SK-N-SH treated with all-trans-retinoic acid at 6 μM for 48 hours (cell line): ENCODE data around the gene SHC1.

ENCODE experiments used
- ATAC-seq: fragments of 200-7000 bp; cut with Tn5 transposase; 3 replicates; pipeline ENCODE4 v1.9.1; 2020; ENCODE audit warnings: mild to moderate bottlenecking, moderate library complexity
- BACH2 ChIP-seq: fragments of 250-450 bp; sonication (Bioruptor Pico); IDR thresholded peaks from 2 replicates; pipeline ENCODE4 v1.9.0; 2021; ENCODE audit warnings: mild to moderate bottlenecking, borderline replicate concordance
- CSDC2 ChIP-seq: fragments of 250-450 bp; sonication (Bioruptor Pico); IDR thresholded peaks from 2 replicates; pipeline ENCODE4 v1.5.0; 2020; ENCODE audit warnings: mild to moderate bottlenecking, moderate library complexity
- ESRRG ChIP-seq: fragments of 250-450 bp; sonication (Bioruptor Pico); IDR thresholded peaks from 2 replicates; pipeline ENCODE4 v1.6.1; 2021; ENCODE audit warnings: mild to moderate bottlenecking
- ISL1 ChIP-seq: fragments of 250-450 bp; sonication (Bioruptor Pico); IDR thresholded peaks from 2 replicates; pipeline ENCODE4 v2.1.2; 2022; ENCODE audit warnings: mild to moderate bottlenecking, moderate library complexity
- POU6F1 ChIP-seq: fragments of 250-450 bp; sonication (Bioruptor Pico); IDR thresholded peaks from 2 replicates; pipeline ENCODE4 v1.8.0; 2021; ENCODE audit warnings: low read depth, mild to moderate bottlenecking, moderate library complexity, borderline replicate concordance
- PPARA ChIP-seq: fragments of 250-450 bp; sonication (Bioruptor Pico); IDR thresholded peaks from 2 replicates; pipeline ENCODE4 v1.5.0; 2020; ENCODE audit warnings: mild to moderate bottlenecking, borderline replicate concordance
- RARB ChIP-seq: fragments of 250-450 bp; sonication (Bioruptor Pico); IDR thresholded peaks from 2 replicates; pipeline ENCODE4 v1.8.0; 2021; ENCODE audit warnings: mild to moderate bottlenecking, moderate library complexity
- TCF4 ChIP-seq: fragments of 250-450 bp; sonication (Bioruptor Pico); IDR thresholded peaks from 2 replicates; pipeline ENCODE4 v1.8.0; 2021; ENCODE audit warnings: mild to moderate bottlenecking, moderate library complexity, borderline replicate concordance
- TOX ChIP-seq: fragments of 250-450 bp; sonication (Bioruptor Pico); IDR thresholded peaks from 2 replicates; pipeline ENCODE4 v1.8.0; 2021; ENCODE audit warnings: mild to moderate bottlenecking, moderate library complexity, borderline replicate concordance
- TSHZ2 ChIP-seq: fragments of 250-450 bp; sonication (Bioruptor Pico); IDR thresholded peaks from 2 replicates; pipeline ENCODE4 v1.5.0; 2020; ENCODE audit warnings: mild to moderate bottlenecking, moderate library complexity
- ZC3H10 ChIP-seq: fragments of 250-450 bp; sonication (Bioruptor Pico); IDR thresholded peaks from 2 replicates; pipeline ENCODE4 v1.5.1; 2021; ENCODE audit warnings: mild to moderate bottlenecking, moderate library complexity
- ZFP3 ChIP-seq: fragments of 250-450 bp; sonication (Bioruptor Pico); IDR thresholded peaks from 2 replicates; pipeline ENCODE4 v1.5.0; 2020; ENCODE audit warnings: mild to moderate bottlenecking, moderate library complexity
- ZFP30 ChIP-seq: fragments of 450-650 bp; formaldehyde crosslinking; IDR thresholded peaks from 2 replicates; pipeline ENCODE4 v1.5.0; 2022; ENCODE audit warnings: mild to moderate bottlenecking, moderate library complexity
- ZNF565 ChIP-seq: fragments of 450-650 bp; formaldehyde crosslinking; conservative IDR thresholded peaks from 2 replicates; pipeline ENCODE4 v1.5.0; 2020; ENCODE audit warnings: low read depth, mild to moderate bottlenecking, moderate library complexity
- ZNF70 ChIP-seq: fragments of 450-650 bp; formaldehyde crosslinking; IDR thresholded peaks from 2 replicates; pipeline ENCODE4 v1.5.0; 2020; ENCODE audit warnings: mild to moderate bottlenecking, moderate library complexity
- ZNF8 ChIP-seq: fragments of 450-650 bp; formaldehyde crosslinking; IDR thresholded peaks from 2 replicates; pipeline ENCODE4 v1.5.0; 2020; ENCODE audit warnings: mild to moderate bottlenecking, moderate library complexity
- TF ChIP-seq, protein P1 (sequence below): fragments of 250-450 bp; sonication (Bioruptor Pico); IDR thresholded peaks from 2 replicates; pipeline ENCODE4 v1.8.0; 2020; ENCODE audit warnings: mild to moderate bottlenecking, moderate library complexity, borderline replicate concordance
- TF ChIP-seq, protein P2 (sequence below): fragments of 250-450 bp; sonication (Bioruptor Pico); IDR thresholded peaks from 2 replicates; pipeline ENCODE4 v1.5.1; 2021; ENCODE audit warnings: mild to moderate bottlenecking, moderate library complexity

SHC1 gene

DNA sequence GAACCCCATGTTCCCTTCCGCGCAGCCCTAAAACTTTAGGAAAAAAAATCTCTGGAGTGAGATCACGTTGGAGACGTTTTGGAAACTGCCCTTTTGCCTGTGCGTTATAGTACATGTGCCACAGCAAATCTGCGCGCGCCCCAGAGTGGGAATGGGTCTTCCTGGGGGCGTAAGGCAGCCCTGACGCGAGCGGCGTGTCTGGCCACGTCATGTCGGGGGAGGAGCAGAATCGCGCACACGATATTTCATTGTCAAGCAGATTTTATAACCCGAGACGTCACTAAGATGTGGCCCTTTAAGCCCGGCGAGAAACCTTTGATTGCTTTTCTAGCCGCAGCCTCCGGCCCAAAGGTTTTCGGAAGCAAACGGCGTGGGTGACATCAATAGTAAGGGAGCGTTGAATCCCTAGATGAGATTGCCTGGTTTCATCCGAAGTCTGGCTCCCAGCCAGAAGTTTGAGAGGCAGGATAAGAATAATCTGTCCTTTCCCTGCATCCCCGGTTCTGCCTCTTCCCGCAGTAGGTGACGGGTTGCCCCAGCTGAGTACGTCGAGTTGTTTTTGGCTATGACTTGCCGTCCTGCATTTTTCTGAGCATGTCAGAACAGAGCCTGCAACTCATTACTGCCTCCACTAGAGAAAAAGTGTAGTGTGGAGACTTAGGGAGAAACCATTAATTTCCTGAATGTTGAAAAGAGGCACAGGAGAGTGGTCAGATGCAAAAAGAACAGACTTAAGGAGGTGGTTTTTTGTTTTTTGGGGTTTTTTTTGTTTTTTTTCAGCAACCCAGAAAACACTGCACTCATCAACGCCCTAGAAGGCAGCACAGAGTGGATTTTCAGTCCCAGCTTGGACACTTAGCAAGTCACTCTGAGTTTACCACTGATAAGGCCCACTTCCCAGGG, 33.2 kb downstream of the SHC1 start:
- ATAC-seq = peak; percentile 79
- TF ChIP-seq TSHZ2 (CRISPR knock-in tag) = peak; percentile 30; the same call in 1 of the 2 replicates
- TF ChIP-seq RARB (CRISPR knock-in tag) = no peak
- TF ChIP-seq ZNF70 = peak; percentile 100

- ATAC-seq = peak; percentile 92
- no peak for TF ChIP-seq TCF4 (CRISPR knock-in tag)
- TF ChIP-seq ZNF8 (CRISPR knock-in tag) = no peak
- peak; percentile 65; the same call in 1 of the 2 replicates for TF ChIP-seq POU6F1 (CRISPR knock-in tag)
- TF ChIP-seq CSDC2 (CRISPR knock-in tag) = no peak
- TF ChIP-seq, protein P1, sequence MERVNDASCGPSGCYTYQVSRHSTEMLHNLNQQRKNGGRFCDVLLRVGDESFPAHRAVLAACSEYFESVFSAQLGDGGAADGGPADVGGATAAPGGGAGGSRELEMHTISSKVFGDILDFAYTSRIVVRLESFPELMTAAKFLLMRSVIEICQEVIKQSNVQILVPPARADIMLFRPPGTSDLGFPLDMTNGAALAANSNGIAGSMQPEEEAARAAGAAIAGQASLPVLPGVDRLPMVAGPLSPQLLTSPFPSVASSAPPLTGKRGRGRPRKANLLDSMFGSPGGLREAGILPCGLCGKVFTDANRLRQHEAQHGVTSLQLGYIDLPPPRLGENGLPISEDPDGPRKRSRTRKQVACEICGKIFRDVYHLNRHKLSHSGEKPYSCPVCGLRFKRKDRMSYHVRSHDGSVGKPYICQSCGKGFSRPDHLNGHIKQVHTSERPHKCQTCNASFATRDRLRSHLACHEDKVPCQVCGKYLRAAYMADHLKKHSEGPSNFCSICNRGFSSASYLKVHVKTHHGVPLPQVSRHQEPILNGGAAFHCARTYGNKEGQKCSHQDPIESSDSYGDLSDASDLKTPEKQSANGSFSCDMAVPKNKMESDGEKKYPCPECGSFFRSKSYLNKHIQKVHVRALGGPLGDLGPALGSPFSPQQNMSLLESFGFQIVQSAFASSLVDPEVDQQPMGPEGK = no peak; the same call in 1 of the 2 replicates
- TF ChIP-seq RARB (CRISPR knock-in tag) = no peak
- TF ChIP-seq ZC3H10 = no peak
- TF ChIP-seq BACH2 (CRISPR knock-in tag) = no peak
Measured at GRCh38 chr1:154936555-154937084, 33.9 kb downstream of the SHC1 start, which contains the start of gene PMVK. Gene PMVK (minus strand): TSS chr1:154936719. CDS start chr1:154936685, 34 bp downstream.

DNA sequence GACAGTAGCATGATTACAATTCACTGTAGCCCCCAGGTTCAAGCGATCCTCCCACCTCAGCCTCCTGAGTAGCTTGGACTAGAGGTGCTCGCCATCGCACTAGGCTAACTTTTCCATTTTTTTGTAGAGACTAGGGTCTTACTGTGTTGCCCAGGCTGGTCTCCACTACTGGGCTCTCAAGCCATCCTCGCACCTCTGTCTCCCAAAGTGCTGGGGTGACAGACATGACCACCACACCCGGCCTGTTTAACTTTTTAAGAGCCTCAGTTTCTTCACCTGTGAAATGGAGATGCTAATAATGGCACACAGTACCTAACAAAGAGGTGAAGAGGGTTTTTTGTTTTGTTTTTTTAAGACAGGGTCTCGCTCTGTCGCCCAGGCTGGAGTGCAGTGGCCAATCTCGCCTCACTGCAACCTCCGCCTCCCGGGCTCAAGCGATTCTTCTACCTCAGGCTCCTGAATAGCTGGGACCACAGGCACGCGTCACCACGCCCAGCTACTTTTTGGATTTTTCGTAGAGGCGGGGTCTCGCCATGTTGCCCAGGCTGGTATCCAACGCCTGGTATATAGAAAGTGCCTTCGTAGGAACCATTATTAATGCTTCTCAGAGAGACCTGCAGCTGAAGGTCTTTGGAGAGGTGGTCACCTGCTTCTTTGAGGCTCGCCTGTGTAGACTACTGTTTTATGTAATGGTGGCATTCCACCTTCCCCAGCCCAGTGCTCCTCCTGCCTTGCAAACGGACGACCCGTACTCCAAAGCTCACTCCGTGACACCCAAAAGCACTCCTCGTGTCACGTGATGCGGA, 34.6 kb downstream of the SHC1 start:
- no peak for ATAC-seq
- TF ChIP-seq CSDC2 (CRISPR knock-in tag) (no peak), ZC3H10 (no peak), ISL1 (CRISPR knock-in tag) (no peak), ZNF8 (CRISPR knock-in tag) (no peak)
- TF ChIP-seq, protein P1 = no peak

GRCh38 chr1:154934358-154934948, 36.1 kb downstream of the SHC1 start:
- no peak for ATAC-seq
- TF ChIP-seq, protein P2, sequence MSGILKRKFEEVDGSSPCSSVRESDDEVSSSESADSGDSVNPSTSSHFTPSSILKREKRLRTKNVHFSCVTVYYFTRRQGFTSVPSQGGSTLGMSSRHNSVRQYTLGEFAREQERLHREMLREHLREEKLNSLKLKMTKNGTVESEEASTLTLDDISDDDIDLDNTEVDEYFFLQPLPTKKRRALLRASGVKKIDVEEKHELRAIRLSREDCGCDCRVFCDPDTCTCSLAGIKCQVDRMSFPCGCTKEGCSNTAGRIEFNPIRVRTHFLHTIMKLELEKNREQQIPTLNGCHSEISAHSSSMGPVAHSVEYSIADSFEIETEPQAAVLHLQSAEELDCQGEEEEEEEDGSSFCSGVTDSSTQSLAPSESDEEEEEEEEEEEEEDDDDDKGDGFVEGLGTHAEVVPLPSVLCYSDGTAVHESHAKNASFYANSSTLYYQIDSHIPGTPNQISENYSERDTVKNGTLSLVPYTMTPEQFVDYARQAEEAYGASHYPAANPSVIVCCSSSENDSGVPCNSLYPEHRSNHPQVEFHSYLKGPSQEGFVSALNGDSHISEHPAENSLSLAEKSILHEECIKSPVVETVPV (CRISPR knock-in tag) = no peak
- TF ChIP-seq TCF4 (CRISPR knock-in tag) (no peak), ZNF565 (CRISPR knock-in tag) (no peak), ESRRG (CRISPR knock-in tag) (no peak), ZFP3 (no peak), RARB (CRISPR knock-in tag) (no peak), PPARA (CRISPR knock-in tag) (no peak), POU6F1 (CRISPR knock-in tag) (no peak), ISL1 (CRISPR knock-in tag) (no peak), ZFP30 (CRISPR knock-in tag) (no peak), CSDC2 (CRISPR knock-in tag) (no peak), TOX (CRISPR knock-in tag) (no peak)
- TF ChIP-seq, protein P1 = no peak
